GM12892 (cell line): ENCODE measurements around the gene TTLL11.

ENCODE experiments used
- POLR2A ChIP-seq: IDR thresholded peaks from 2 replicates; pipeline ENCODE4 v1.6.1; 2011; ENCODE audit warnings: low read depth, low read length, control low read depth
- POLR2AphosphoS5 ChIP-seq: IDR thresholded peaks from 2 replicates; pipeline ENCODE4 v1.6.1; 2011; ENCODE audit warnings: low read depth, low read length, control low read depth
- TAF1 ChIP-seq: IDR thresholded peaks from 2 replicates; pipeline ENCODE4 v1.6.1; 2011; ENCODE audit warnings: low read depth, mild to moderate bottlenecking, control low read depth, low read length, borderline replicate concordance

GRCh38 chr9:121927081-121927480 lies 166.0 kb downstream of the TTLL11 start:
- TF ChIP-seq POLR2A (no peak), TAF1 (no peak), POLR2AphosphoS5 (no peak)
